ENCODE measurements around the gene ADARB2.

ADARB2 gene

DNA sequence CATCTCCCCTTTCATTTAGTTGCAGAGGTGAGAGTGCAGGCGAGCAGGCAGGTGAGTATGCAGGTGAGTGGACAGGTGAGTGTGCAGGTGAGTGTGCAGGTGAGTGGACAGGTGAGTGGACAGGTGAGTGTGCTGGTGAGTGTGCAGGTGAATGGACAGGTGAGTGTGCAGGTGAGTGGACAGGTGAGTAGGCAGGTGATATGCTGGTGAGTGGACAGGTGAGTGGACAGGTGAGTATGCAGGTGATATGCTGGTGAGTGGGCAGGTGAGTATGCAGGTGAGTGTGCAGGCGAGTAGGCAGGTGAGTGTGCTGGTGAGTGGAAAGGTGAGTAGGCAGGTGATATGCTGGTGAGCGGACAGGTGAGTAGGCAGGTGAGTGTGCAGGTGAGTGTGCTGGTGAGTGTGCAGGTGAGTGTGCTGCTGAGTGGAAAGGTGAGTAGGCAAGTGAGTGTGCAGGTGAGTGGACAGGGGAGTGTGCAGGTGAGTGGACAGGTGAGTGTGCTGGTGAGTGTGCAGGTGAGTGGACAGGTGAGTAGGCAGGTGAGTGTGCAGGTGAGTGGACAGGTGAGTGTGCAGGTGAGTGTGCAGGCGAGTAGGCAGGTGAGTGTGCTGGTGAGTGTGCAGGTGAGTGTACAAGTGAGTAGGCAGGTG is 165.6 kb downstream of the ADARB2 start:
- no peak for DNase-seq (ENCODE audit: low read depth in 2 of 2)

DNA sequence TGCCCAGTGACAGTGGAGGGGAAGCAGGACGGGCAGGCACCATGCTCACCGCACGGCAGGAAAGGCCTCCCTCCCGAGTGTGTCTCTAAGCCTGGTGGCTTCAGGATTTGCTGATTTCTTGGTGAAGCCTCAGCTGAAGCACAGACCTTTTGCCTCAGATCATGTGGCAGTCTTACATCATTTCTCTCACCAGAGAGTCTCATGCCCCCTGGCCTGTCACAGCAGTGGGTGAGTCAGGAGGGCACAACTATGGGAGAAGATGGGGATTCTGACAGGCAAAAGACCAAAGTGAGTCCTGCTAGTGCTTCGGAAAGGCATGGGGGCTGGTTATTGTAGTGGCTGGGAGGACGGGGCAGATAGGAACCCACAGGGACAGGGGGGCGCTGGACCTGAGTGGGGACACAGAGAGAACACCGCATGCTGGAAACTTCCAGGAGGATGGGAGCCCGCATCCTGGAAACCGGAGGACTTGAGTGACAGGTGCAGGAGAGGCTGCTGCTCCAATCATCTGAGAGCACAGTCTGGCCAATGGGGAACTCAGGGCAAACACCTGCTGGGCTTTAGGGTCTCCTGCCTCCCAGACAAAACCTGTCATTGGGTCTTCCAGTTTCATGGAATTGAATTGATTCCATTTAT is 166.8 kb downstream of the ADARB2 start:
- DNase-seq (ENCODE audit: low read depth in 2 of 2): no peak

DNA sequence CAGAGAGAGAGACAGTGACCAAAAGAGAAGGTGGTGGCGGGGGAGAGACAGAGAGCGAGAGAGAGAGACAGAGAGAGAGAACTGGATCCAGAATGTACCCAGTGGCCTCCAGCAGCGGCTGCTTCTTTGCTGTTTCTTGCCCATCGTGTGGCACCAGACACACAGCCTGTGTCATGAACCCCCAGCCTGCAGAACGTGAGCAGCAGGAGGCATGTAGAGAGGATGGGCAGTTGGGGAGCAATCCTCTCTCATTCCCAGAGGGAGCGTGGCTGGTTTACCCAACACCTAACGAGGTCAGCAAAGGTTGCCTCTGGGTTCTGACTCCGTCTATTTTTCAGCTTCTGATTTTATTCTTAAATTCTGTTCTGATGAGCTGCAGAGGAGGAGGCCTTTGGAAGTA is 168.1 kb downstream of the ADARB2 start:
- DNase-seq (ENCODE audit: low read depth in 2 of 2): no peak

DNA sequence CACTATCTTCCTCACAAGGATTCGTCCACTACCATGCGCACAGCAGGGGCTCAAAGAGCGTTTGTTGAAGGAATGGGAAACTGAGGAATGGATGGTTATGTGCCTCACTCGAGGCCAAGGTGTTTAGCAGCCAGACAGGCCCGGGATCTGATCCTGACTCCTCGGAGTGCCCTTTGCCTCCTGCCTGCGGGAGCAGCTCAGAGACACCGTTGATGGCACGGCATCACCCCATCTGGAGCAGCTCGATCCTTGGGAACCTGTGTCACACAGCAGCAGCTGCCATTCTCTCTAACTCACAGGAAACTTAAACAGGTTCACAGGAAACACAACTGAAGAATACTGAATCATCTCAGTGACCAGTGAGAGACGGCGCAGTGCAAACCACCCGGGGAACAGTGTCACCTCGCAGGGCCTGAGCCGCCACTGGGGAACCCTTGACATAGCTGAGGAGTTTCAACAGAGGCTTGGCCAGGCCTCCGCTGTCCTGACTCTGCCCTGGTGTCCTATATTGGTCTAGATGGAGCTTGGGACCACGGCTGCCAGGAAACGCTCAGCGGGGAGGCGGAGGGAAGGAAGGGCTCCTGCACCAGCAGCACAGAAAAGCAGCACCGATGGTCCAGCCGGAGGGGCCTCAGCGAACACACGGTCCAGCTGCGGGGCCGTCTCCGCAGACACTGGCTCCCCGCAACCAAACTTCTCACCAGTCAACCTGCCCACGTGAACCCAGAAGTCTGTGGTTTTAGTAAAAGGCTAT is 169.4 kb downstream of the ADARB2 start:
- no peak for DNase-seq (ENCODE audit: low read depth in 2 of 2)

DNA sequence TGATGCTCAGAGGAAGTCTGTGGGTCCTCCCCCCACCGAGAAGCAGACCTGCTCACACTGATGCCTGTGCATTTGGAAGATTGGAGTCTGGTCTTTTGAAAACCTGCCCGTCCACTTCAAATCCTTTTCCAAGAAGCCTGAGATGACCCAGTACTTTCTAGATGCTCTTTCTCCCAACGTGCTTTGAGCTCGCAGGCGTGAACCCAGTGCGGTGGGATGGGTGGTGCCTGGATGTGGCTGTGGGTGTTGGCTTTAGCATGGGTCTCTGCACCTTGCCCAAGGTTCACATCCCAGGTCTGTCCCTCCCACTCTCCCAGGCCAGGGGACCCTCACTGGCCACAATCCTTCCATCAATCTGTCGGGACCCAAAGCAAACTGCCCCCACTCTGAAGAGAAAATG is 170.2 kb downstream of the ADARB2 start:
- DNase-seq (ENCODE audit: low read depth in 2 of 2): no peak

DNA sequence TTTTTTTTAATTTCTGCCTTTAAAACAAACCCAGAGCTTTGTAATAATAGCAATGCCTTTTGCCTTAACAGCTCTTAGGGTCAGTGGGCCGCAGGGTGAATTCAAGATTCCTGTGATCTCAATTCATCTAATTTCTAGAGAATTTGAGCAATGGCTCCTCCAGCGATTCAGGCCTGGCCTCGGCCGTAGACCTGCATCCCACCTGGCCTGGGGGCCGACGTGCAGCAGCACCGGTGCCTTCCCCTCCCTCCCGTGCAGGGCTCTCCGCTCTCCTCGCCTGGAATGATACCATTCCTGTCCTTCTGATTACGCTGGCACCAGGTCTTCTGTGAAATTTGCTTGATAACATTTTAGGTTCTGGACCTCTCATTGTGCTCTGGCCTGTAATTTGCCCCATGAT is 172.5 kb downstream of the ADARB2 start:
- DNase-seq (ENCODE audit: low read depth in 2 of 2): no peak

DNA sequence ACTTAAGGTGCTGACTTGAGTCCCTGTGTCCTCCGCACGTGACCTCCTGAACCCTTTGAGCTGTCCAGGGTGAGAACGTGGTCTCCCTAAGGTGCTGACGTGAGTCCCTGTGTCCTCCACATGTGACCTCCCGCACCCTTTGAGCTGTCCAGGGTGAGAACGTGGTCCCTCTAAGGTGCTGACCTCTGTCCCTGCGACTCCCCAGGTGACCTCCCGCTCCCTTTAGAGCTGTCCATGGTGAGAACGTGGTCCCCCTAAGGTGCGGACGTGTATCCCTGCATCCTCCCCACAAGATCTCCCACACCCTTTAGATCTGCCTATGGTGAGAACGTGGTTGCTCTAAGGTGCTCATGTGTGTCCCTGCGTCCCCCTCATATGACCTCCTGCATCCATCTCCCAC is 174.3 kb downstream of the ADARB2 start:
- no peak for DNase-seq (ENCODE audit: low read depth in 2 of 2)

DNA sequence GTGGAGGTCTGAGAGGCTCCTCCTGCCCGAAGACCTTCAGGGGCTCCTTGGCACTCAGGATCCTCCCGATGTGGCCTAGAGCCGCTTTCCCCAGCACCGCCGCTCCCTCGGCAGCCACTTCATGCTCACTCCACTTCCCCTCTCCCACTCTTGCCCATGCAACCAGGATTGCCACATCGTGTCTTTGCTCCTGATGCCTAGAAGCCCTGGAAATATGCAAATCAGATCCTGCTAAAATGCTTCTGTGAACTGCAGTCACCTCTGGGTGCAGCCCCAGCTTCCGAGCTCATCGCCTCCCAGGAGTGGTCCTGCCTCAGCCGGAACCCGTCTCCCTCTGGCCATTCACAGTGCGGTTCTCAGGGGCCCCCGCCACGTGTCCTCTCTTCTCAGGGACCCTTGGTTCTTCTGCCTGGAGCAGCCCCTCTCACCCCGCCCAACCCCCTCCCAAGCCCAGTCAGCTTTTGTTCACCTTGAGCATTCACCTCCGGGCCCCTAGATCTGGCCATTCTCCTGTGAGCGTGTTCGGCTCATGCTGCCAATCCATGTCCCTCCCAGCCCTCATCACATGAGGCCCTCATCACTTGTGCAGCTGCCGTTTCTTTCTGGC is 175.5 kb downstream of the ADARB2 start:
- no peak for DNase-seq (ENCODE audit: low read depth in 2 of 2)

DNA sequence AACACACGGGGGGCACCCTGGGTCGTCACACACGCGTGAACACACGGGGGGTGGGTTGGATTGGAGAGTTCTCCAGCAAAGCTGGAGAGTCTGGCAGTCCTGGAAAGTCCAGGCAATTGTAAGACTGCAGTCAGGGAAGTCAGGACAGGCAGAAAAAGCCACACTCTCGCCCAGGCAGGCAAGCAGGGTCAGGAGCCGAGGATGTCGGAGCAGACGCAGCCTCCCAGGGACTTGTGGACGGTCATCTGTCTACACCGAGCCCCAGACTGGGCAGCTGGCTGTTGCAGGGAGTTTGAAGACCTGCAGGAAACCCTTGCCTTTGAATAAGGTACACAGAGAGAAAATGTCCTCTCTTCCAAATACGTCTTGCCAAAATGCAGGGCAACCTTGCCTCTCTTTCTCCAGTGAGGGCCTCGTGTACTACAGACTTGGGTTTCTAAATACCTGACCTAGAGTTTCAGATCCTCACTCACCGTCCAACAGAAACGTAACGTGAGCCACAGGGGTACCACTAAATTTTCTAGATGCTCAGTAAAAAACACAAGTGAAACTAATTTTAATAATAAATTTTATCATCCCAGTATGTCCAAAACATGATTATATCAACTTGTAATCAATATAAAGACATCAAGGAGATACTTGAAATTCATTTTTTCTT is 176.7 kb downstream of the ADARB2 start:
- no peak for DNase-seq (ENCODE audit: low read depth in 2 of 2)

DNA sequence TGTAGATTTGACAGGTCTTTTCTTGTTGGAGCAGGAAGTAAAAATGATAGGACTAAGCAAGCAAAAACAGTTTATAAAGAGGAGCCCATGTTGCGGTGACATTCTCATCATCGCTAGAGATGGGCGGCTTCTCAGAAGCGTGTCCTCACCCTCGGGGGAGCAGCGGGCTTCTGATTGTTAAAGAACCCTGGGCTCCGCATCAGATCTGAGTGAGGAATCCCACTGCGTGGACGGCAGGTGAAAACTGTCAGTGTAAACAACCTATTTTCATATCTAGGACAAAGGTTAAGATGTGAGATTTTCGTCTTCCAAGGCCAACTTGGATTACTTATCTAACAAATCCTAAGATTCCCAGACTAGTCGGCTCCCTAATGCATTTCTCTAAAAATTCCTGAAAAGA is 177.6 kb downstream of the ADARB2 start:
- DNase-seq (ENCODE audit: low read depth in 2 of 2): no peak

DNA sequence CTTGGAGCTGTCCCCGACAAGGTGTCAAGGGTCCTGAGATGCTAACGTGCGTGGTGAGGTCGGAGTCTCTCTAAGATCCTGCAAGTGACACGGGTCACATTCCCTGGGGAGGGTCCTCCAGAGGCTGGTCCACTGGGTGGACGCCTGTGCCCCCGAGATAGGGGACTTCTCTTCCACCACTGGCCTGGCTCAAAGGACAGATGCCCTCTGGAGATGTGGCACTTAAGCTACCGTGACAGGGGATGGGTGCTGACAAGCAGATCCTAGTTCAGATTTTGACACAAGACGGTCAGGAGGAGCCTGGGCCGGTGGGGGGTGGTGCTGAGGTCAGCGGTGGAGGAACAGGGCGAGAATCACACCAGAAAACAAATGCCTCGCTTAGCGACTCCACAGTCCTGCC is 178.0 kb downstream of the ADARB2 start:
- no peak for DNase-seq (ENCODE audit: low read depth in 2 of 2)

DNA sequence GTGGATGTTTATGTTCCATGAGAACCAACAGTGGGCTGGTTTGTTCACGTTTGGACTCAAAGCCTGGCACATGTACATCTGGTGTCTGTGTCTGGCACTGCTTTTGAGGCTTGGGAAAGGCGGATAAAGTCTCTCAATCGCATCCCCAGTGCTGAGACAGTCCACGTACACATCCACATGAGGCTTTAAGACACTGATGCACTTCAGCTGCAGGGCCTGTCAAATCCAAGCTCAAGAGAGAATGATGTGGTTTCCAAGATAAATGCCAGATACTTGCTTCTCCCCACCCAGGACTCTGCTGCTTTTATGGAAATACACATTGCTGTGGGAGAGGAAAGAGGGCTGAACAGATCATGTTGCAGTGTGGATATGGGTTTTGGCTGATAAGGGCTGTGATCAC is 178.4 kb downstream of the ADARB2 start:
- no peak for DNase-seq (ENCODE audit: low read depth in 2 of 2)

DNA sequence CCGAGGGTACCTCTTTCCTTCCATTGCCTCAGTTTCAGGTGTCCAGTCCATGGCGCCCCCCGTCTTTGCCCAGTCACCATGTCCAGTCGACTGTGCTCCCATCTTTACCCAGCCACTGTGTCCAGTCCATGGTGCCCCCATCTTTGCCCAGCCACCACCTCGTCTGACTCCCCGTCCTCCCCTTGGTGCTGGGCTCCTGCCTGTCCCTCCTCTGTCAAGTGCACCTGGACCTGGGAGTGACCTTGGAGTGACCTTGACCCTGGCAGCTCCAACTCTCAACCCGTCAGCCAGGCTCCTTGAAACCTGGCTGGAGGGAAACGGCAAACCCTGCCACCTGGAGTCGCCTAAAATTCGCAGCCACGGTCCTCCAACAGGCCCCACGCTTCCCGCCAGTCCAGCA is 180.2 kb downstream of the ADARB2 start:
- no peak for DNase-seq (ENCODE audit: low read depth in 2 of 2)

DNA sequence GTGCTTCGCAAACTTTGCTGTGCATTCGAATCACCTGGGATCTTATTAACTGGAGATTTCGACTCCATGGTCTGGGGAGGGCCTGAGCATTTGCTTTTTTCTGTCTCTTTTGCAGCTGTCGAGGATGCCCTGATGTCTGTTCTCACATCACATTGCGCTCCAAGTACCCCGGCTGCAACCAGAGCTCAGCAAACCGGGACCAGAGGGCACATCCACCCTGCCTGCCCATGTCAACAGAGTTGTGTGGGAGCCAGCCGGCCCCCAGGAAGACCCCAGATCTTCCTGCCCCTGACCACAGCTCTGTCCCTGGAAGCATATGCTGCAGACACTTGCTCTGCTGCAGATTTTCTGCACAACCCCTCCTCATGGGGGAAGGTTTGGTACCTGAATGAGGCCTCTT is 180.8 kb downstream of the ADARB2 start:
- no peak for DNase-seq (ENCODE audit: low read depth in 2 of 2)

DNA sequence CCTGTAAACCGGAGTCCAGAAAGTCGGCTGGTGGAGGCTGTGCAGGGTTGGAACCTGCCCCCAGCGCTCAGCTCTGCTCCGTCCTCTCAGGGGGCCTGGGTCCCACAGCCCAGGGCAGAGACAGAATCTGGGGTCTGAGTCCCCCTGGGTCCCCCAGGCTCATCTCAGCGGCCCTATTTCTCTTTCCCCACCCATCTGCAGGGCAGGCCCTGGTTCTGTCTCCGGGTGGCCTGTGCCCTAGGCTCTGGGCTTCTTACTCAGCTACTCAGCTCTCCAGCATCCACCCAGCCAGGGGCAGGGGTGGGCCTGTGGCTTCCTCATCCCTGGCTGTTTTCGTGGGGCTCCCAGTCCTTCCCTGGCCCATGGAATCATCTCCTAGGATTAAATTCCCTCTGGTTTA is 183.4 kb downstream of the ADARB2 start:
- no peak for DNase-seq (ENCODE audit: low read depth in 2 of 2)

DNA sequence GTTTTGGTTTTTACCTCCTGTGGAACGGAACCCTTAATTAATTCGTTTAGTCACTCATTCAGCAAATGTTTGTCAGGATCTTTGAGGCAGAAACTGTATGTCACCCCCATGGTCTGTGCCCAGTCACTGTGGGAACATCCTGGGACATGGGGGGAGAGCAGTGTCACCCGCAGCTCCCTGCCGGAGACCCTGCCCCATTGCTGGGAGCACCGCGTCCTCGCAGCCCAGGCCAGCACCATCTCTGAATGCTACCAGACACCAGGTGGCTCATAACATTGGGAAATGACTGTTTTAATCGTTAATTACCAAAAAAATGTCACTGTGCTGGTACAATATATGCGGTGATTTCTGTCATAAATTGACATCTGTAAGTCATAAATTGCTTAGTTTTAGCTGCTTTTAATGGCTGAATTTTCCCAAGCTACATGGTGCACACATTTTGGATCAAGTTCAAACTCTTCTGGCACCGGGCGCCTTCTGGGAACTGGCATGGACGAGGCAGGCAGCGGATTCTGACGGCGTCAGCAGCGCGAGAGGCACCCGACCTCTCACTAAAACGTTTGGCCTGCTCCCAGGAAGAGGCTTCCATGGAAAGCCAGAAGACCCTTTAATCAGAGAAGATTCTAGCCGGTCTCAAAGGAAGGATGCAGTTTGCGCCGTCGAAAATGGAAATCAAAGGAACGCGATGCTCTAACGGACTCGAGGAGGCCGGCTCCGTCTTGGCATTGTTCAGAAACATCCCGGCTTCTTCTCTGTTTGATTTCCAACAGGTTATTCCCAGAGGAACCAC is 184.2 kb downstream of the ADARB2 start:
- DNase-seq (ENCODE audit: low read depth in 2 of 2): no peak

DNA sequence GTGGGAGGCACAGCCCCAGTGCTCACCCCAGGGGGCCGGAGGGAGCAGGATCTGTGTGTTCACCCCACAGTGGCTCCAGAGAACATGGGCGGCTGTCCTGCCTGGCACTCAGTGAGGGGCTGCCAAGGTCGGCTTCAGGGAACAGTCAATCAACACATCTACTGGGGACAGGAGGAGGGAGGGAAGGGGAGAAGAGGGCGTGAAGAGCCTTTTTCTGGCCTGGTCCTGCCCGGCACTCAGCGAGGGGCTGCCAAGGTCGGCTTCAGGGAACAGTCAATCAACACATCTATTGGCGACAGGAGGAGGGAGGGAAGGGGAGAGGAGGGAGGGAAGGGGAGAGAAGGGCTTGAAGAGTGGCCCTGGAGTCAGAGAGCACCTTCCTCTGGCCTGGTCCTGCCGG is 184.9 kb downstream of the ADARB2 start:
- DNase-seq (ENCODE audit: low read depth in 2 of 2): no peak

DNA sequence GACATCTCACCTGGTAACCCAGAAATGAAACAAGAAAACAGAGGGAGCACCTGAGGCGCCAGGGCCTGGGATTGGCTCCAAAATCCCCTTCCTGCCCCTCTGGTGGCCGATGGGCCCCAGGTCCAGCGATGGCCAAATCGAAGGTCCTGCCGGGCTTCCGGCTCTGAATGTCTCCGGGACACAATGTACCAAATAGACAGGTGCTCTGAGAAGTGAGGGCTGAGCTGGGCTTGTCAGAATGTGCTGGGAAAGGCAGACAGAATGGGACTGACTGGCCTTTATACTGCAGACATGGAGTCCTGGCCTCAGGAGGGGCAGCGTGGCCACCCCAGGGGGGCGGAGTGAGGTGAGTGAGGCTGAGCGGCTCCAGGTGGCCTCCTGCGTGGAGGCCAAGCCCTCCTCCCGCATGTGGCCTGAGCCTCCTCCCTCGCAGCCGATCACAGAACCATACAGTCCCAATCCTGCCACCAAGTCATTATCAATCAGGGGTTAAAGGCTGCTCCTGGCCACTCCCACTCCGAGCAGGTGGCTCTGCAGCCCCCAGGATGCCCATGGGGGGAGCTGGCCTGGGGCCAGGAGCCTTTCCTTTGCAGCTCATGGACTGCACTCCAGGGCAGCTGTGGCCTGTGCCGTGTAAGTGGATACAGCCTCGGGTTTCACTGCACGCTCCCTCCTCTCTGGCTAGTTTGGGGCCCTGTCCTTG is 185.5 kb downstream of the ADARB2 start:
- no peak for DNase-seq (ENCODE audit: low read depth in 2 of 2)

DNA sequence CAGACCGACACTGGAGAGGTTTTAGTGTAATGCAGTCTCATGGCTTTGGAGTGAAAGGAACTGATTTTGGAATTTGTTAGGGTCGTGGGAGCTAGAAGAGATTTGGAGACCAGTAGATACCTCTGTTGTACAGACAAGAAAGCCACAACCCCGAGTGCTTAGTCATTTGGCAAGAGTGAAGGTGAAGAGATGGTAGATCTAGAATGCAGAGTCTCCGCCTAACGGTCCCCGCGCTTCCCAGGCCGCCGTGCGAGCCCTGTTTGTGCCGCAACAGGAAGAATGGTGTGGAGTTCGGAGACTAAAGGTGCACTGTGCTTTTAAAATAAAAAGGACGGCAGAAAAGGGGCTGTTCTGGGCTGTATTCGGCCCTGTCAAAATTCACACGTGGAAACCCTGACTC is 186.7 kb downstream of the ADARB2 start:
- no peak for DNase-seq (ENCODE audit: low read depth in 2 of 2)

DNA sequence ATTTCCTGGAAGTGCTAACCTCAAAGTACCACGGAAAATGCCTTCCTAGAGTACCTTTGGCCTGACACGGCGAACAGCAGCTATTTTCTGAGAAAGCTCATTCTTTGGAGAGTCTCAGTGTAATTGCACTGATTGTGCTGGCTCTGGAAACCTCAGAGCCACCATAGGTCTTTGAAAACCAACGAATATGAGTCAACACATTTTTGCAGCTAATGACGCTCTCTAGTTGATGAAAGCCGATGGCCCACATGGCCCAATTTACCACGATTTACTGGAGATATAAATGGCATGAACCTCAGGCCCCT is 187.1 kb downstream of the ADARB2 start:
- no peak for DNase-seq (ENCODE audit: low read depth in 2 of 2)

Data from stimulated activated CD8-positive, alpha-beta memory T cell treated with anti-CD3 and anti-CD28 coated beads, Interleukin-15, amount 100 ng/mL, for 48 hours (primary cell).